Natural killer cell (primary cell): Measurements from ENCODE around the gene PWWP2B. TPM values are rescaled to one million over a fixed set of nuclear protein-coding genes. Genes with fewer than 3 reads are reported as not detected.

Experiments
- ATAC-seq, 3 donors: fragments of 150-1000 bp in 2 of 3; fragments of 200-7000 bp in 1 of 3; cut with Tn5 transposase; 1 replicate in 1 of 3; 2 replicates in 2 of 3; pipeline ENCODE4 v1.10.0; 2021; ENCODE audit warnings: mild to moderate bottlenecking in 2 of 3, moderate library complexity in 2 of 3
- DNase-seq, 2 donors: peaks; one replicate each; pipeline versions ENCODE4 v3.0.0 to v3.0.0-alpha.2; 2013 to 2021; ENCODE audit warnings: mixed read lengths in 1 of 2
- H3K27ac ChIP-seq: one replicate; pipeline ENCODE4 v1.5.1; 2013; ENCODE audit warnings: mild to moderate bottlenecking, low read length
- H3K27me3 ChIP-seq: one replicate; pipeline ENCODE4 v1.6.1; 2013; ENCODE audit warnings: low read length; ENCODE audit not compliant: control insufficient read depth, insufficient read depth
- H3K36me3 ChIP-seq: one replicate; pipeline ENCODE4 v1.6.1; 2013; ENCODE audit warnings: low read length; ENCODE audit not compliant: control insufficient read depth, insufficient read depth
- H3K4me1 ChIP-seq: one replicate; pipeline ENCODE4 v1.6.1; 2013; ENCODE audit warnings: low read length; ENCODE audit not compliant: control insufficient read depth, insufficient read depth
- H3K4me3 ChIP-seq: one replicate; pipeline ENCODE4 v1.5.1; 2013; ENCODE audit warnings: low read length
- H3K9me3 ChIP-seq: one replicate; pipeline ENCODE4 v1.6.1; 2013; ENCODE audit warnings: low read length; ENCODE audit not compliant: control insufficient read depth, insufficient read depth
- H3K27ac Mint-ChIP-seq, 2 donors: one replicate each; pipeline ENCODE4 v1.8.0; 2022; ENCODE audit warnings: mild to moderate bottlenecking in 2 of 2, mixed read lengths in 2 of 2, moderate library complexity in 1 of 2
- H3K27me3 Mint-ChIP-seq, 2 donors: one replicate each; pipeline ENCODE4 v1.8.0; 2022; ENCODE audit warnings: low read depth in 2 of 2, mixed read lengths in 2 of 2
- H3K36me3 Mint-ChIP-seq: one replicate; pipeline ENCODE4 v1.8.0; 2022; ENCODE audit warnings: mixed read lengths
- H3K4me1 Mint-ChIP-seq, 2 donors: one replicate each; pipeline ENCODE4 v1.8.0; 2022; ENCODE audit warnings: mixed read lengths in 2 of 2
- H3K4me3 Mint-ChIP-seq: one replicate; pipeline ENCODE4 v1.8.0; 2022; ENCODE audit warnings: mild to moderate bottlenecking, moderate library complexity, mixed read lengths
- H3K9me3 Mint-ChIP-seq, 2 donors: one replicate each; pipeline ENCODE4 v1.8.0; 2022; ENCODE audit warnings: mixed read lengths in 2 of 2
- CTCF ChIP-seq: fragments of 200-600 bp; IDR thresholded peaks from one replicate; pipeline ENCODE4 v1.8.0; 2022; ENCODE audit warnings: antibody characterized with exemption
- WGBS: methylation state at CpG from one replicate; pipeline ENCODE4 v1.1.7; 2013; ENCODE audit warnings: missing lambda C conversion rate; ENCODE audit not compliant: insufficient coverage; 5-methylcytosine and 5-hydroxymethylcytosine counted together
- intact Hi-C: fragments of 100-400 bp; cut with micrococcal nuclease; formaldehyde crosslinking; loops from one replicate; pipeline ENCODE4 v1.14.2; 2022
- total RNA-seq, 4 donors: library from RNA; stranded (reverse); fragments of 120-200 nt in 1 of 4; gene quantifications; one replicate each; pipeline versions ENCODE4 v1.2.3 to v1.2.4, GENCODE V29; 2013 to 2022

Gene PWWP2B
- total RNA-seq, 3 donors from 2014 or later (not counting 1 experiment from before 2014, with no cell fraction given): 23.7 to 29.5 (median 24.4) TPM

- no peaks in the 10 kb centered on the region for H3K36me3 Mint-ChIP-seq
- Histone ChIP-seq H3K4me3 (no peak overlapping the region), H3K9me3 (no peaks in the 10 kb centered on the region), H3K27me3 (no peaks in the 10 kb centered on the region), H3K4me1 (peaks cover 67% of the 10 kb centered on the region), H3K36me3 (no peaks in the 10 kb centered on the region), H3K27ac (no peak overlapping the region)
- H3K4me1 Mint-ChIP-seq: peaks cover 10 to 55% of the 10 kb centered on the region in 2 donors
- intact Hi-C loops: loop anchor here (10.0 kb wide), 2 partner anchors 226 to 286 kb away; no protein-coding TSS in a partner anchor
- DNase-seq (no peak), ATAC-seq (no peak)
- WGBS: 86% methylated on average over 4 of the region's 9 CpGs
- TF ChIP-seq CTCF: no peak
- peak overlapping the region; percentile 80 to 89 for H3K27ac Mint-ChIP-seq
- no peaks in the 10 kb centered on the region for H3K27me3 Mint-ChIP-seq
- no peaks in the 10 kb centered on the region for H3K9me3 Mint-ChIP-seq
- H3K4me3 Mint-ChIP-seq: no peak overlapping the region
These were observed 53.4 kb downstream of the PWWP2B start for GRCh38 chr10:132450466-132450824.

GRCh38 chr10:132450825-132451505 is 54.0 kb downstream of the PWWP2B start:
- Histone ChIP-seq H3K27ac (peak overlapping the region; percentile 14), H3K4me1 (peaks cover 62% of the 10 kb centered on the region)
- no peak for DNase-seq

GRCh38 chr10:132451506-132452215 is 54.7 kb downstream of the PWWP2B start:
- Mint-ChIP-seq H3K4me1 (peaks cover 10 to 49% of the 10 kb centered on the region in 2 donors), H3K27ac (peak overlapping the region; percentile 80 to 89), H3K4me3 (no peak overlapping the region), H3K9me3 (no peaks in the 10 kb centered on the region), H3K36me3 (no peaks in the 10 kb centered on the region), H3K27me3 (no peaks in the 10 kb centered on the region)
- H3K9me3 ChIP-seq: no peaks in the 10 kb centered on the region
- ATAC-seq: no peak
- DNase-seq: no peak
- intact Hi-C loops: loop anchor here (10.0 kb wide), 2 partner anchors 227 to 287 kb away; no protein-coding TSS in a partner anchor
- WGBS: 95% methylated on average over 18 of the region's 18 CpGs
- peaks cover 55% of the 10 kb centered on the region for H3K4me1 ChIP-seq
- TF ChIP-seq CTCF: no peak
- no peak overlapping the region for H3K4me3 ChIP-seq
- no peaks in the 10 kb centered on the region for H3K36me3 ChIP-seq
- H3K27me3 ChIP-seq: no peaks in the 10 kb centered on the region
- peak overlapping the region; percentile 63 for H3K27ac ChIP-seq

More at GRCh38 chr10:132450825-132451505, 54.0 kb downstream of the PWWP2B start:
- ATAC-seq: no peak
- no peaks in the 10 kb centered on the region for H3K36me3 ChIP-seq
- H3K4me3 ChIP-seq: no peak overlapping the region
- no peaks in the 10 kb centered on the region for H3K27me3 ChIP-seq
- no peaks in the 10 kb centered on the region for H3K9me3 Mint-ChIP-seq
- peaks cover 10 to 54% of the 10 kb centered on the region in 2 donors for H3K4me1 Mint-ChIP-seq
- H3K36me3 Mint-ChIP-seq: no peaks in the 10 kb centered on the region
- H3K4me3 Mint-ChIP-seq: no peak overlapping the region
- no peaks in the 10 kb centered on the region for H3K27me3 Mint-ChIP-seq
- 83% methylated on average over 11 of the region's 11 CpGs for WGBS
- intact Hi-C loops: loop anchor here (10.0 kb wide), 2 partner anchors 226 to 286 kb away; no protein-coding TSS in a partner anchor
- TF ChIP-seq CTCF: no peak
- H3K9me3 ChIP-seq: no peaks in the 10 kb centered on the region
- H3K27ac Mint-ChIP-seq: peak overlapping the region; percentile 80 to 89
